ENCODE results near the gene TSPAN31.

DNA sequence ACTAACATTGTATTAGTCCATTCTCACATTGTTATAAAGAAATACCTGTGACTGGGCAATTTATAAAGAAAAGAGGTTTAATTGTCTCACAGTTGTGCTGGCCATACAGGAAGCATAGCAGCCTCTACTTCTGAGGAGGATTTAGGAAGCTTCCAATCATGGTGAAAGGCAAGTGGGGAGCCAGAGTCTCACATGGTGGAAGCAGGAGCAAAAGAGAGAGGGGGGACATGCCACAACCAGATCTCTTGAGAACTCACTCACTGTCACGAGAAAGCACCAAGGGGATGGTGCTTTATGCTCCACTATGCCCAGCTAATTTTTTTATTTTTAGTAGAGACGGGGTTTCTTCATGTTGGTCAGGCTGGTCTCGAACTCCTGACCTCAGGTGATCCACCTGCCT, 37.6 kb upstream of the TSPAN31 start:
- TF ChIP-seq, protein P1, sequence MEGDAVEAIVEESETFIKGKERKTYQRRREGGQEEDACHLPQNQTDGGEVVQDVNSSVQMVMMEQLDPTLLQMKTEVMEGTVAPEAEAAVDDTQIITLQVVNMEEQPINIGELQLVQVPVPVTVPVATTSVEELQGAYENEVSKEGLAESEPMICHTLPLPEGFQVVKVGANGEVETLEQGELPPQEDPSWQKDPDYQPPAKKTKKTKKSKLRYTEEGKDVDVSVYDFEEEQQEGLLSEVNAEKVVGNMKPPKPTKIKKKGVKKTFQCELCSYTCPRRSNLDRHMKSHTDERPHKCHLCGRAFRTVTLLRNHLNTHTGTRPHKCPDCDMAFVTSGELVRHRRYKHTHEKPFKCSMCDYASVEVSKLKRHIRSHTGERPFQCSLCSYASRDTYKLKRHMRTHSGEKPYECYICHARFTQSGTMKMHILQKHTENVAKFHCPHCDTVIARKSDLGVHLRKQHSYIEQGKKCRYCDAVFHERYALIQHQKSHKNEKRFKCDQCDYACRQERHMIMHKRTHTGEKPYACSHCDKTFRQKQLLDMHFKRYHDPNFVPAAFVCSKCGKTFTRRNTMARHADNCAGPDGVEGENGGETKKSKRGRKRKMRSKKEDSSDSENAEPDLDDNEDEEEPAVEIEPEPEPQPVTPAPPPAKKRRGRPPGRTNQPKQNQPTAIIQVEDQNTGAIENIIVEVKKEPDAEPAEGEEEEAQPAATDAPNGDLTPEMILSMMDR (IDR thresholded peaks at IDR 0.05), result no peak
- no peak for TF ChIP-seq POLR2A (IDR thresholded peaks at IDR 0.05)

Data from uterus (tissue), 2 donors.